HG02763 (cell line): Measurements from ENCODE around the gene OTOG.

Experiments
- ATAC-seq: cut with Tn5 transposase; IDR thresholded peaks from one replicate; pipeline ENCODE4 v1.9.1; 2021; ENCODE audit warnings: mild to moderate bottlenecking, moderate library complexity; ENCODE audit not compliant: unreplicated experiment

Gene OTOG

GRCh38 chr11:17547051-17547577, at the start of gene OTOG:
TSS of gene OTOG (plus strand) at chr11:17547259. CDS start at chr11:17547373, 114 bp downstream.
- ATAC-seq: no peak

GRCh38 chr11:17498058-17498457, 49.0 kb upstream of the OTOG start:
- ATAC-seq: no peak

- no peak for ATAC-seq
These were observed 48.6 kb upstream of the OTOG start for GRCh38 chr11:17498475-17498874.

GRCh38 chr11:17500673-17501072, 46.4 kb upstream of the OTOG start:
- ATAC-seq: no peak

GRCh38 chr11:17502630-17503029, 44.4 kb upstream of the OTOG start:
- ATAC-seq: no peak

- no peak for ATAC-seq
These were observed 42.5 kb upstream of the OTOG start for GRCh38 chr11:17504330-17505107.

GRCh38 chr11:17505146-17505545, 41.9 kb upstream of the OTOG start:
- ATAC-seq: no peak

GRCh38 chr11:17506314-17506713, 40.7 kb upstream of the OTOG start:
- ATAC-seq: no peak

- peak; percentile 57 for ATAC-seq
These were observed 40.1 kb upstream of the OTOG start for GRCh38 chr11:17506942-17507341.

- ATAC-seq: no peak
These were observed 39.3 kb upstream of the OTOG start for GRCh38 chr11:17507773-17508172.

- ATAC-seq: no peak
These were observed 38.8 kb upstream of the OTOG start for GRCh38 chr11:17508306-17508705.

GRCh38 chr11:17508791-17509190, 38.3 kb upstream of the OTOG start:
- ATAC-seq: no peak

GRCh38 chr11:17510507-17511206, 36.4 kb upstream of the OTOG start:
- no peak for ATAC-seq

- no peak for ATAC-seq
These were observed 35.5 kb upstream of the OTOG start for GRCh38 chr11:17511571-17511970.

GRCh38 chr11:17512101-17512500, 35.0 kb upstream of the OTOG start:
- ATAC-seq: no peak

GRCh38 chr11:17513853-17514252, 33.2 kb upstream of the OTOG start:
- ATAC-seq: no peak

GRCh38 chr11:17514476-17514875, 32.6 kb upstream of the OTOG start:
- no peak for ATAC-seq

GRCh38 chr11:17515443-17516176, 31.4 kb upstream of the OTOG start:
- ATAC-seq: no peak

GRCh38 chr11:17516551-17517150, 30.4 kb upstream of the OTOG start:
- ATAC-seq: no peak

GRCh38 chr11:17517186-17517585, 29.9 kb upstream of the OTOG start:
- ATAC-seq: no peak

- ATAC-seq: no peak
These were observed 28.7 kb upstream of the OTOG start for GRCh38 chr11:17518366-17518765.
